HG03565 (cell line): ENCODE measurements around the gene TMSB15B.
"Not testable (repeated sequence)": the region's sequence is repeated elsewhere in the genome, so short reads cannot be mapped to it uniquely, and the experiment has no call there.

ENCODE experiments used
- ATAC-seq: cut with Tn5 transposase; IDR thresholded peaks from one replicate; pipeline ENCODE4 v1.9.1; 2021; ENCODE audit warnings: mild to moderate bottlenecking, moderate library complexity; ENCODE audit not compliant: unreplicated experiment

TMSB15B gene

GRCh38 chrX:103962411-103963278 lies at the start of gene TMSB15B:
Gene TMSB15B (plus strand): TSS chrX:103962627.
- ATAC-seq: peak; percentile 95

GRCh38 chrX:103913356-103914020 lies 48.9 kb upstream of the TMSB15B start:
- ATAC-seq: no peak

- ATAC-seq: no peak
Measured at GRCh38 chrX:103918050-103918449, 44.4 kb upstream of the TMSB15B start.

GRCh38 chrX:103918571-103919269 lies 43.7 kb upstream of the TMSB15B start:
- ATAC-seq: peak; percentile 64

- ATAC-seq: peak; percentile 31
Measured at GRCh38 chrX:103919270-103919637, 43.2 kb upstream of the TMSB15B start.

GRCh38 chrX:103920515-103920914 lies 41.9 kb upstream of the TMSB15B start:
- peak; percentile 37 for ATAC-seq

- ATAC-seq: peak; percentile 49
Measured at GRCh38 chrX:103927030-103927429, 35.4 kb upstream of the TMSB15B start.

GRCh38 chrX:103927633-103928032 lies 34.8 kb upstream of the TMSB15B start:
- ATAC-seq: no peak

GRCh38 chrX:103932133-103932532 lies 30.3 kb upstream of the TMSB15B start:
- ATAC-seq: peak; percentile 83

- not testable (repeated sequence) for ATAC-seq
Measured at GRCh38 chrX:103940257-103940656, 22.2 kb upstream of the TMSB15B start.

GRCh38 chrX:103941201-103941975 lies 21.0 kb upstream of the TMSB15B start:
- peak; percentile 43 for ATAC-seq

GRCh38 chrX:103949506-103949905 lies 12.9 kb upstream of the TMSB15B start:
- ATAC-seq: no peak

GRCh38 chrX:103953353-103953752 lies 9.1 kb upstream of the TMSB15B start:
- ATAC-seq: no peak

- no peak for ATAC-seq
Measured at GRCh38 chrX:103954259-103954658, 8.2 kb upstream of the TMSB15B start.

GRCh38 chrX:103960599-103960998 lies 1.8 kb upstream of the TMSB15B start:
- not testable (repeated sequence) for ATAC-seq

GRCh38 chrX:103983508-103983907 lies 21.1 kb downstream of the TMSB15B start:
- ATAC-seq: not testable (repeated sequence)

GRCh38 chrX:103999234-103999633 lies 36.8 kb downstream of the TMSB15B start:
- ATAC-seq: peak; percentile 51

GRCh38 chrX:104008831-104009230 lies 46.4 kb downstream of the TMSB15B start:
- no peak for ATAC-seq

GRCh38 chrX:104013158-104013557 lies 50.7 kb downstream of the TMSB15B start:
- no peak for ATAC-seq

GRCh38 chrX:104013606-104014005 lies 51.2 kb downstream of the TMSB15B start, which contains the start of gene H2BW1:
Gene H2BW1 (minus strand): TSS chrX:104013708. CDS start chrX:104013576, 132 bp downstream.
- no peak for ATAC-seq

GRCh38 chrX:104015576-104015975 lies 53.1 kb downstream of the TMSB15B start:
- not testable (repeated sequence) for ATAC-seq
